K562 (cell line): ENCODE data around the gene MEGF9. TPM values are rescaled to one million over a fixed set of nuclear protein-coding genes. Genes with fewer than 3 reads are reported as not detected.

Experiments used
- DNMT1 ChIP-seq: fragments of 450-650 bp; IDR thresholded peaks from 2 replicates; pipeline ENCODE4 v1.6.1; 2016; ENCODE audit warnings: antibody characterized with exemption, mild to moderate bottlenecking
- ESRRA ChIP-seq: fragments of 450-650 bp; IDR thresholded peaks from 2 replicates; pipeline ENCODE4 v1.6.1; 2014; ENCODE audit warnings: low read depth, mild to moderate bottlenecking, moderate library complexity, borderline replicate concordance
- HIVEP1 ChIP-seq: fragments of 250-450 bp; sonication (Bioruptor Pico); IDR thresholded peaks from 2 replicates; pipeline ENCODE4 v1.4.0; 2020; ENCODE audit warnings: mild to moderate bottlenecking
- LEF1 ChIP-seq: fragments of 450-650 bp; IDR thresholded peaks from 2 replicates; pipeline ENCODE4 v1.6.1; 2016; ENCODE audit warnings: mild to moderate bottlenecking
- SNRNP70 ChIP-seq: fragments of 200-400 bp; formaldehyde crosslinking; optimal IDR thresholded peaks from 2 replicates; pipeline ENCODE3; 2017; ENCODE audit warnings: low read depth, low read length
- ZNF507 ChIP-seq: conservative IDR thresholded peaks from 2 replicates; pipeline ENCODE4 v1.6.1; 2017; ENCODE audit warnings: missing genetic modification characterization, missing compliant biosample characterization
- polyA plus RNA-seq, 8 experiments: library from polyadenylated mRNA; depleted of rRNA in 4 of 8; stranded (reverse) in 5 of 8; unstranded in 3 of 8; fragments of >200 nt; fragmentation: Nextera tagmentation in 2 of 8; fragmentation: Illumina TruSeq in 1 of 8; extraction: Ambion mirVana in 2 of 8; extraction: Trizol in 1 of 8; gene quantifications; 2 replicates each; pipeline versions ENCODE4 v1.2.1 to v1.2.3, GENCODE V29; 2011 to 2014; ENCODE audit warnings: inconsistent platforms in 1 of 8, missing spikeins in 1 of 8
- total RNA-seq, 7 experiments: library from RNA; depleted of rRNA in 6 of 7; stranded (reverse); fragments of >200 nt in 6 of 7; fragmentation: Illumina TruSeq in 2 of 7; extraction: Trizol in 2 of 7; gene quantifications; 2 replicates each; pipeline versions ENCODE4 v1.2.1 to v1.2.3, GENCODE V29; 2011 to 2021; ENCODE audit warnings: low replicate concordance in 1 of 7
- TF ChIP-seq, protein P1 (sequence below): fragments of 150-350 bp; conservative IDR thresholded peaks from 2 replicates; pipeline ENCODE4 v1.6.1; 2014; ENCODE audit warnings: low read length
- TF ChIP-seq, protein P2 (sequence below), 2 experiments: fragments of 450-650 bp; IDR thresholded peaks; 2 replicates each; pipeline ENCODE4 v1.6.1; 2016; ENCODE audit warnings: mild to moderate bottlenecking in 2 of 2, borderline replicate concordance in 1 of 2, low read depth in 1 of 2, moderate library complexity in 1 of 2
- TF ChIP-seq, protein P3 (sequence below): fragments of 250-450 bp; sonication (Bioruptor Pico); IDR thresholded peaks from 2 replicates; pipeline ENCODE4 v1.8.0; 2021; ENCODE audit warnings: mild to moderate bottlenecking, moderate library complexity
- TF ChIP-seq, protein P4 (sequence below): fragments of 450-650 bp; IDR thresholded peaks from 2 replicates; pipeline ENCODE4 v1.7.0; 2016; ENCODE audit warnings: borderline replicate concordance
- TF ChIP-seq, protein P5 (sequence below): sonication (generic); IDR thresholded peaks from 2 replicates; pipeline ENCODE4 v1.6.1; 2016

MEGF9 gene
- total and polyA plus RNA-seq, 9 of the 15 experiments (the other 6 are each of a cell fraction or from before 2014, with no cell fraction given) = 2.1 to 6.2 (median 3.8) TPM

DNA sequence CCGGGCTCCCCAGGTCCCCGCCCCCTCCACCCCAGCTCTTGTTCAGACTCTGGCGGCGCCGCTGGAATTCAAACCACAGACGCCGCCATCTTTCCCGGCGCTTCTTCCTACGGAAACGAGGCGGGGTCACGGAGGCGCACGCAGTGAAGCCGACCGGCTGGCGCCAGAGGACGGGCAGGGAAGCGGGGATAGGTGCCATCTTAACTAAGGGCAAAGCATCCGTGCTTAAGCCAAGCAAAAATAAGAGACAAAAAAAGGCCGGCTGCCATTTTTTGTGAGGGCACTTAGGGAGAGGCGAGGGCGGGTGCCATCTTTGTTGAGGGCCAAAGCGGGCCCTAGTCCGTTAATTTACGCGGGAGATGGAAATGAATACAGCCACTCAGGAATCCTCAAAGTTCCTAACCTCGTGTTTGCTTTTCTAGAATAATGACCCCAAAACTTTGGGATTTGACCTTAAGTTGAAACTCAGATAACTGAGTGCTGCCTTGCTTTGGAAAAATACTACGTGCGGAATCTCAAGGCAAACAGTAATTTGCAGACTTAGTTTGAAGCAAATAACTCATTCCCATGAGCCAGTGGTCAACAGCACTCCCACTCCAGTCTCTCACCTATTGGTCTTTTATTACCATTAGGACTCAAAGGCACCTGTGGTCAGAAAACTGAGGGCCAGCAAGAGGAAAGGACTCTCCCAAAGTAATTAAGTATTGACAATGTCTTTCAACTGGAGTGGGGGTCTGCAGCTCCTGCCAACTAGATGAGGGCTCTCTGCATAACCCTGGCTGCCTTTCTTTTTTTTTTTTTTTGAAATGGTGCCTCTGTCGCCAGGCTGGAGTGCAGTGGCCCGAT lies 134.0 kb downstream of the MEGF9 start, which contains the start of gene CDK5RAP2 (continued):
- peak; percentile 39; the same call in 1 of the 2 replicates for TF ChIP-seq ESRRA
- TF ChIP-seq, protein P1, sequence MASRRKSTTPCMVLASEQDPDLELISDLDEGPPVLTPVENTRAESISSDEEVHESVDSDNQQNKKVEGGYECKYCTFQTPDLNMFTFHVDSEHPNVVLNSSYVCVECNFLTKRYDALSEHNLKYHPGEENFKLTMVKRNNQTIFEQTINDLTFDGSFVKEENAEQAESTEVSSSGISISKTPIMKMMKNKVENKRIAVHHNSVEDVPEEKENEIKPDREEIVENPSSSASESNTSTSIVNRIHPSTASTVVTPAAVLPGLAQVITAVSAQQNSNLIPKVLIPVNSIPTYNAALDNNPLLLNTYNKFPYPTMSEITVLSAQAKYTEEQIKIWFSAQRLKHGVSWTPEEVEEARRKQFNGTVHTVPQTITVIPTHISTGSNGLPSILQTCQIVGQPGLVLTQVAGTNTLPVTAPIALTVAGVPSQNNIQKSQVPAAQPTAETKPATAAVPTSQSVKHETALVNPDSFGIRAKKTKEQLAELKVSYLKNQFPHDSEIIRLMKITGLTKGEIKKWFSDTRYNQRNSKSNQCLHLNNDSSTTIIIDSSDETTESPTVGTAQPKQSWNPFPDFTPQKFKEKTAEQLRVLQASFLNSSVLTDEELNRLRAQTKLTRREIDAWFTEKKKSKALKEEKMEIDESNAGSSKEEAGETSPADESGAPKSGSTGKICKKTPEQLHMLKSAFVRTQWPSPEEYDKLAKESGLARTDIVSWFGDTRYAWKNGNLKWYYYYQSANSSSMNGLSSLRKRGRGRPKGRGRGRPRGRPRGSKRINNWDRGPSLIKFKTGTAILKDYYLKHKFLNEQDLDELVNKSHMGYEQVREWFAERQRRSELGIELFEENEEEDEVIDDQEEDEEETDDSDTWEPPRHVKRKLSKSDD = no peak
- TF ChIP-seq, protein P2, sequence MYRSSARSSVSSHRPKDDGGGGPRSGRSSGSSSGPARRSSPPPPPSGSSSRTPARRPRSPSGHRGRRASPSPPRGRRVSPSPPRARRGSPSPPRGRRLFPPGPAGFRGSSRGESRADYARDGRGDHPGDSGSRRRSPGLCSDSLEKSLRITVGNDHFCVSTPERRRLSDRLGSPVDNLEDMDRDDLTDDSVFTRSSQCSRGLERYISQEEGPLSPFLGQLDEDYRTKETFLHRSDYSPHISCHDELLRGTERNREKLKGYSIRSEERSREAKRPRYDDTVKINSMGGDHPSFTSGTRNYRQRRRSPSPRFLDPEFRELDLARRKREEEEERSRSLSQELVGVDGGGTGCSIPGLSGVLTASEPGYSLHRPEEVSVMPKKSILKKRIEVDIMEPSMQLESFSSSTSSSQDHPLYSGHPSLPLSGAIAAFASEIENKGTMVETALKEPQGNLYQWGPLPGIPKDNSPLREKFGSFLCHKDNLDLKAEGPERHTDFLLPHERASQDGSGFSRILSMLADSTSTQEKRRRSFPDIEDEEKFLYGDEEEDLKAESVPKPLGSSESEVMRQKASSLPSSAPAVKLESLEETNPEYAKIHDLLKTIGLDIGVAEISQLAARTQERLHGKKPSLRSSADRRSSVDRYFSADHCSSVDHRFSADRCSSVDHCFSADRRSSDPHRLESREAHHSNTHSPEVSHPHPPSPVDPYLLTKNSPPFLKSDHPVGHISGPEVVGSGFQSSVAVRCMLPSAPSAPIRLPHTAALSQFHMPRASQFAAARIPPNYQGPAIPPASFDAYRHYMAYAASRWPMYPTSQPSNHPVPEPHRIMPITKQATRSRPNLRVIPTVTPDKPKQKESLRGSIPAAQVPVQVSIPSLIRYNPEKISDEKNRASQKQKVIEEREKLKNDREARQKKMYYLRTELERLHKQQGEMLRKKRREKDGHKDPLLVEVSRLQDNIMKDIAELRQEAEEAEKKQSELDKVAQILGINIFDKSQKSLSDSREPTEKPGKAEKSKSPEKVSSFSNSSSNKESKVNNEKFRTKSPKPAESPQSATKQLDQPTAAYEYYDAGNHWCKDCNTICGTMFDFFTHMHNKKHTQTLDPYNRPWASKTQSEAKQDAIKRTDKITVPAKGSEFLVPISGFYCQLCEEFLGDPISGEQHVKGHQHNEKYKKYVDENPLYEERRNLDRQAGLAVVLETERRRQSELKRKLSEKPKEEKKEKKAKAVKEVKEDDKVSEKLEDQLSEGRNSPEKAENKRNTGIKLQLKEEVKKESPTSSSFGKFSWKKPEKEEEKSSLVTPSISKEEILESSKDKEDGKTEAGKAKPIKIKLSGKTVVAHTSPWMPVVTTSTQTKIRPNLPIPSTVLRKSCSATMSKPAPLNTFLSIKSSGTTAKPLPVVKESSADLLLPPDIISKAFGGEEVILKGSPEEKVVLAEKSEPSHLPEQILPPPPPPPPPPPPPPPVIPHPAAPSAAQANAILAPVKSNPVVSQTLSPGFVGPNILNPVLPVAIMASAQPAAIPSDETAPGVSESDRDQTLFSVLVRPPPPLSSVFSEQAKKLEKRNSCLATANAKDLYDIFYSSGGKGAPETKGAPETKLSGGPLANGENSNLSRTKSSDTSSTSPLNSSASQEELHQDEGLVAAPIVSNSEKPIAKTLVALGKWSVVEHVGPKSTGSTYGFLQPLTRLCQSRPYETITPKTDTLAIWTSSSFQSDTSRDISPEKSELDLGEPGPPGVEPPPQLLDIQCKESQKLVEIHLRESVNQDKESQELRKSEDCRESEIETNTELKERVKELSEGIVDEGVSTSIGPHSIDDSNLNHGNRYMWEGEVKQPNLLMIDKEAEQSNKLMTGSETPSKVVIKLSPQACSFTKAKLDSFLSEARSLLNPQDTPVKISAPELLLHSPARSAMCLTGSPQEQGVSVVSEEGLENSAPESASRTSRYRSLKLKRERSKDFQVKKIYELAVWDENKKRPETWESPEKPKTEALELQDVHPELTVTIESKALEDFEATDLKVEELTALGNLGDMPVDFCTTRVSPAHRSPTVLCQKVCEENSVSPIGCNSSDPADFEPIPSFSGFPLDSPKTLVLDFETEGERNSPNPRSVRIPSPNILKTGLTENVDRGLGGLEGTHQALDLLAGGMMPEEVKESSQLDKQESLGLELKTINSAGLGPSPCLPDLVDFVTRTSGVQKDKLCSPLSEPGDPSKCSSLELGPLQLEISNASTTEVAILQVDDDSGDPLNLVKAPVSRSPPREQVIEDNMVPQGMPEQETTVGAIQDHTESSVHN (IDR thresholded peaks at IDR 0.05; ENCODE audit: borderline replicate concordance in 1 of 2, low read depth in 1 of 2) = no peak
- no peak for TF ChIP-seq ZNF507
- TF ChIP-seq, protein P3, sequence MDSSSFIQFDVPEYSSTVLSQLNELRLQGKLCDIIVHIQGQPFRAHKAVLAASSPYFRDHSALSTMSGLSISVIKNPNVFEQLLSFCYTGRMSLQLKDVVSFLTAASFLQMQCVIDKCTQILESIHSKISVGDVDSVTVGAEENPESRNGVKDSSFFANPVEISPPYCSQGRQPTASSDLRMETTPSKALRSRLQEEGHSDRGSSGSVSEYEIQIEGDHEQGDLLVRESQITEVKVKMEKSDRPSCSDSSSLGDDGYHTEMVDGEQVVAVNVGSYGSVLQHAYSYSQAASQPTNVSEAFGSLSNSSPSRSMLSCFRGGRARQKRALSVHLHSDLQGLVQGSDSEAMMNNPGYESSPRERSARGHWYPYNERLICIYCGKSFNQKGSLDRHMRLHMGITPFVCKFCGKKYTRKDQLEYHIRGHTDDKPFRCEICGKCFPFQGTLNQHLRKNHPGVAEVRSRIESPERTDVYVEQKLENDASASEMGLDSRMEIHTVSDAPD (CRISPR knock-in tag) = no peak
- no peak for TF ChIP-seq LEF1
- TF ChIP-seq HIVEP1 (CRISPR knock-in tag) = 0 out of 2 replicates have a peak, but pooled peaks have one; percentile 15
- no peak for TF ChIP-seq SNRNP70
- no peak for TF ChIP-seq DNMT1
- TF ChIP-seq, protein P4, sequence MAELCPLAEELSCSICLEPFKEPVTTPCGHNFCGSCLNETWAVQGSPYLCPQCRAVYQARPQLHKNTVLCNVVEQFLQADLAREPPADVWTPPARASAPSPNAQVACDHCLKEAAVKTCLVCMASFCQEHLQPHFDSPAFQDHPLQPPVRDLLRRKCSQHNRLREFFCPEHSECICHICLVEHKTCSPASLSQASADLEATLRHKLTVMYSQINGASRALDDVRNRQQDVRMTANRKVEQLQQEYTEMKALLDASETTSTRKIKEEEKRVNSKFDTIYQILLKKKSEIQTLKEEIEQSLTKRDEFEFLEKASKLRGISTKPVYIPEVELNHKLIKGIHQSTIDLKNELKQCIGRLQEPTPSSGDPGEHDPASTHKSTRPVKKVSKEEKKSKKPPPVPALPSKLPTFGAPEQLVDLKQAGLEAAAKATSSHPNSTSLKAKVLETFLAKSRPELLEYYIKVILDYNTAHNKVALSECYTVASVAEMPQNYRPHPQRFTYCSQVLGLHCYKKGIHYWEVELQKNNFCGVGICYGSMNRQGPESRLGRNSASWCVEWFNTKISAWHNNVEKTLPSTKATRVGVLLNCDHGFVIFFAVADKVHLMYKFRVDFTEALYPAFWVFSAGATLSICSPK = no peak
- TF ChIP-seq, protein P5, sequence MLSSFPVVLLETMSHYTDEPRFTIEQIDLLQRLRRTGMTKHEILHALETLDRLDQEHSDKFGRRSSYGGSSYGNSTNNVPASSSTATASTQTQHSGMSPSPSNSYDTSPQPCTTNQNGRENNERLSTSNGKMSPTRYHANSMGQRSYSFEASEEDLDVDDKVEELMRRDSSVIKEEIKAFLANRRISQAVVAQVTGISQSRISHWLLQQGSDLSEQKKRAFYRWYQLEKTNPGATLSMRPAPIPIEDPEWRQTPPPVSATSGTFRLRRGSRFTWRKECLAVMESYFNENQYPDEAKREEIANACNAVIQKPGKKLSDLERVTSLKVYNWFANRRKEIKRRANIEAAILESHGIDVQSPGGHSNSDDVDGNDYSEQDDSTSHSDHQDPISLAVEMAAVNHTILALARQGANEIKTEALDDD = no peak
